Measurements from ENCODE around the gene HP1BP3. TPM values are rescaled to one million over a fixed set of nuclear protein-coding genes. Genes with fewer than 3 reads are reported as not detected.

HP1BP3 gene
- total RNA-seq, 4 donors from 2014 or later = 221 to 322 (median 237) TPM

DNA sequence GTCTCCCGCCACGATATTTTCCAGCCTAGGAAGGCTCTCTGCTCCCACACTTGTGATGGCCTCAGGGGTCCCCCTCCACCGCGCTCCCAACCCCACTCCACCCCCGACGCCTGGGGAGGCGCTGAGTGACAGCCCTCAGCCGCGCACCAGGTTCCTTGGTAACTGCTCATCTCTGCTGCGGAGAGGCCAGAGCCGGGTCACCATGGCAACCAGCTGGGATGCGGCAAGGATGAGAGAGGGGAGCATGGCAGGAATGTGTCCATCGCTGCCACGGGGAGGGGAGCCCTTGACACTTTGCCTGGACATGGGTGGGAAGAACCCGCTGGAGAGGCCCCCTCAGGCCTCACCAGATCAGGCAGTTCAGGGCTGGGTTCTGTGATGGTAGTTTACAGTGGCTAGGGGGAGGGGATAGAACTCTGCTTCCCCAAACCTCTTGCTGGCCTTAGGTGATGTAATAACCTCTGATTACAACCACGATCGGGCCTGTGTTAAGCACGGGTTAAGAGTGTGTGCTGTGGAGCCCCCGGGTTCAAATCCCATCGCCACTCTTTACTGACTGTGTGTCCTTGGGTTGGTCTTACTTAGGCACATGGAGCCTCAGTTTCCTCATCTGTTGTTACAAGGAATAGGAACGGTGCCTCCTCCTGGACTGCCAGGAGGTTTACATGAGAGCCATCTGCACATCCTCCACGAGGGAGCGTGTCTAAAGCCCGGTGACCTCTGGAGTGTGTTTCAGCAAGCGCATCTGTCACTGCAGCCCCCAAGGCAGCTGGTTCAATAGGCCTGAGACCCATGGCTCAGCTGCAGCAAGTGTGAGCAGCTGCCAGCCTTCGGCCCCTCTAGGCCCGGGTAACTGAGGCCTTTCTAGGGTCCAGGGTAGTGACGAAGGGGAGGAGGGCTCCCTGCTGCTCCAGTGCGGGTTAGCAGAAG lies 75.6 kb downstream of the HP1BP3 start:
- H3K4me3 ChIP-seq = no peak overlapping the region
- no peak for ATAC-seq
- H3K27ac ChIP-seq = no peak overlapping the region
- no peaks in the 10 kb centered on the region for H3K9me3 ChIP-seq
- 64 to 93% methylated on average over 2 to 3 of the region's 29 CpGs for WGBS, 2 donors (ENCODE audit: low coverage in 1 of 2)
- TF ChIP-seq CTCF (IDR thresholded peaks at IDR 0.05) (no peak), EP300 (IDR thresholded peaks at IDR 0.05) (no peak), POLR2AphosphoS5 (IDR thresholded peaks at IDR 0.05) (no peak), POLR2A (IDR thresholded peaks at IDR 0.05) (no peak)
- H3K36me3 ChIP-seq = no peaks in the 10 kb centered on the region
- peaks cover 57% of the 10 kb centered on the region for H3K27me3 ChIP-seq
- no peaks in the 10 kb centered on the region for H3K4me1 ChIP-seq

- TF ChIP-seq EP300 (IDR thresholded peaks at IDR 0.05) = no peak
- peaks cover 49% of the 10 kb centered on the region for H3K27me3 ChIP-seq
- no peak overlapping the region for H3K4me3 ChIP-seq
- H3K9me3 ChIP-seq = no peaks in the 10 kb centered on the region
- ATAC-seq = no peak
- 60 to 83% methylated on average over 5 to 14 of the region's 18 CpGs for WGBS, 2 donors (ENCODE audit: low coverage in 1 of 2)
- H3K4me1 ChIP-seq = no peaks in the 10 kb centered on the region
- H3K36me3 ChIP-seq = no peaks in the 10 kb centered on the region
- H3K27ac ChIP-seq = no peak overlapping the region
Measured at GRCh38 chr1:20710469-20711284, 76.4 kb downstream of the HP1BP3 start.

DNA sequence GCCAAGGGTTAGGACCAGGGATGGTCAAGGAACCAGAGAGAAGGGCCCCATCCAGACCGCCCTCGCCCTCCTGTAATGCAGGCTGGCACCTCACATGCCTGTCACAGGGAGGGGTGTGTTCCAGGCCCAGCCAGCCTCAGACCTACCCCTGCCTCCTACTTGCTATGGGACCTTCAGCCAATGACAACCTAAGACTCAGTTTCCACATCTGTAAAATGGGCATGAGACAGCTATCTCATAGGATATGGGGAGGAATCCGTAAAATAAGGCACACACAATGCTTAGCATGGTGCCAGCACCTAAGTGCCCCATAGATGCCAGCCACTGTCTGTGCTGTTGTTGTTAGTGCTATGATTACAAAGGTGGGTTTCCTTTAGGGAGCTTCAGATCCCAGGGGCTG lies 77.2 kb downstream of the HP1BP3 start:
- Histone ChIP-seq H3K36me3 (no peaks in the 10 kb centered on the region), H3K27ac (no peak overlapping the region), H3K4me1 (no peaks in the 10 kb centered on the region), H3K4me3 (no peak overlapping the region), H3K9me3 (no peaks in the 10 kb centered on the region), H3K27me3 (peaks cover 40% of the 10 kb centered on the region)
- ATAC-seq = no peak
- no CpG with 5 or more reads among the region's 3 CpGs for WGBS, 2 donors (ENCODE audit: low coverage in 1 of 2)
- TF ChIP-seq POLR2AphosphoS5 (IDR thresholded peaks at IDR 0.05) = no peak
- no peak for TF ChIP-seq EP300 (IDR thresholded peaks at IDR 0.05)
- no peak for TF ChIP-seq POLR2A (IDR thresholded peaks at IDR 0.05)
- TF ChIP-seq CTCF (IDR thresholded peaks at IDR 0.05) = no peak

- no peak for ATAC-seq
- TF ChIP-seq EP300 (IDR thresholded peaks at IDR 0.05) = no peak
- TF ChIP-seq CTCF (IDR thresholded peaks at IDR 0.05) = no peak
- TF ChIP-seq POLR2AphosphoS5 (IDR thresholded peaks at IDR 0.05) = no peak
- no peak for TF ChIP-seq POLR2A (IDR thresholded peaks at IDR 0.05)
- 68 to 80% methylated on average over 4 of the region's 5 CpGs for WGBS, 2 donors (ENCODE audit: low coverage in 1 of 2)
Measured at GRCh38 chr1:20708891-20709290, 78.2 kb downstream of the HP1BP3 start.

DNA sequence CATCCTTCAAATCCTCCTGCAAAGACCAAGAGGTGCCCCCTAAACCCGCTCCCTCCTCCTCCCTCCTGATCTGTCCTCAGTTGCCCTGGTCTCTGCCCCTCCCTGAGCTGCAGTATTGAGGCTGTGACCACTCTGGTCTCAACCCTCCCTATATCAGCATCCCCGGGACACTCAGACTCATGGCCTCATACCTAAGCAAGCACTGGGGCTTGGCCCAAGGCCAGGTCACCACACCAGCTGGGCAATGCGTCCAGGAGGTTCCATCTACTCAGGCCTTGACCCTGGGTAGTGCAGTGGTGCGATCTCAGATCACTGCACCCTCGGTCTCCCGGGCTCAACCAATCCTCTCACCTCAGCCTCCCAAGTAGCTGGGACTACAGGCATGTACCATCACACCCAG lies 79.0 kb downstream of the HP1BP3 start:
- peaks cover 25% of the 10 kb centered on the region for H3K27me3 ChIP-seq
- H3K36me3 ChIP-seq = no peaks in the 10 kb centered on the region
- 17 to 92% methylated on average over 1 of the region's 6 CpGs for WGBS, 2 donors (ENCODE audit: low coverage in 1 of 2)
- H3K4me3 ChIP-seq = no peak overlapping the region
- TF ChIP-seq EP300 (IDR thresholded peaks at IDR 0.05) (no peak), POLR2AphosphoS5 (IDR thresholded peaks at IDR 0.05) (no peak), CTCF (IDR thresholded peaks at IDR 0.05) (no peak), POLR2A (IDR thresholded peaks at IDR 0.05) (no peak)
- no peak for ATAC-seq
- no peaks in the 10 kb centered on the region for H3K4me1 ChIP-seq
- no peak overlapping the region for H3K27ac ChIP-seq
- no peaks in the 10 kb centered on the region for H3K9me3 ChIP-seq

More at GRCh38 chr1:20708891-20709290, 78.2 kb downstream of the HP1BP3 start:
- Histone ChIP-seq H3K27ac (no peak overlapping the region), H3K4me3 (no peak overlapping the region), H3K4me1 (no peaks in the 10 kb centered on the region), H3K36me3 (no peaks in the 10 kb centered on the region), H3K27me3 (peaks cover 32% of the 10 kb centered on the region), H3K9me3 (no peaks in the 10 kb centered on the region)

All from gastroesophageal sphincter (tissue), 4 donors.